ENCODE measurements around the gene ATAT1.

DNA sequence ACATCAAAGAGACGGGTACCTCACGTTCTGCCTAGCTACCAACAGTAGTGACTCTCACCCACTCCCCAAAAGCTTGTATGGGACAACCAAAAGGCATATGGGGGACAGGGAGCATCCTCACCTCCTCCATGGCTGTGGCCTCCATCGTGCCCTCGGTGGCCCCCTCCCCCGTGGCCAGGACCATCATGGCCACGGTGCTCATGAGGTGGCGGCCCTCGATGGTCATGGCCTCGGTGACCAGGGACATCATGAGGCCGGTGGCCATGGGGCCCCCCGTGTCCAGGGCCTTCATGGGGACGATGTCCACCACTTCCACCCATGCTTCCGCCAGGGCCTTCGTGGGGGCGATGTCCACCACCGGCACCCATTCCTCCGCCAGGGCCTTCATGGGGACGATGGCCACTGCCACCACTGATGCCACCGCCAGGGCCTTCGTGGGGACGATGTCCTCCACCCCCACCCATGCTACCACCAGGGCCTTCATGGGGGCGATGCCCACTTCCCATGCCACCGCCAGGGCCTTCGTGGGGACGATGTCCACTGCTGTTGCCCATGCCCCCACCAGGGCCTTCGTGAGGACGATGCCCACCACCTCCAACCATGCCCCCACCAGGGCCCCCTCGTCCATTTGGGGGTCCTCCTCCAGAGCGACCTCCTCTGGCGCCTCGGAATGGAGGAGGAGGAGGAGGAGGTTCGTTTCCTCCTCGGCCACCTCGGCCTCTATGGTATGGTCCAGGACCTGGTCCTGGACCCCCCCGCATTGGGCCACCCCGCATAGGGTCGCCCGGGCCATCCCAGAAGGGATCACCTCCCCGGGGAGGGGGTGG, 24.6 kb upstream of the ATAT1 start:
- TF ChIP-seq, protein P1, sequence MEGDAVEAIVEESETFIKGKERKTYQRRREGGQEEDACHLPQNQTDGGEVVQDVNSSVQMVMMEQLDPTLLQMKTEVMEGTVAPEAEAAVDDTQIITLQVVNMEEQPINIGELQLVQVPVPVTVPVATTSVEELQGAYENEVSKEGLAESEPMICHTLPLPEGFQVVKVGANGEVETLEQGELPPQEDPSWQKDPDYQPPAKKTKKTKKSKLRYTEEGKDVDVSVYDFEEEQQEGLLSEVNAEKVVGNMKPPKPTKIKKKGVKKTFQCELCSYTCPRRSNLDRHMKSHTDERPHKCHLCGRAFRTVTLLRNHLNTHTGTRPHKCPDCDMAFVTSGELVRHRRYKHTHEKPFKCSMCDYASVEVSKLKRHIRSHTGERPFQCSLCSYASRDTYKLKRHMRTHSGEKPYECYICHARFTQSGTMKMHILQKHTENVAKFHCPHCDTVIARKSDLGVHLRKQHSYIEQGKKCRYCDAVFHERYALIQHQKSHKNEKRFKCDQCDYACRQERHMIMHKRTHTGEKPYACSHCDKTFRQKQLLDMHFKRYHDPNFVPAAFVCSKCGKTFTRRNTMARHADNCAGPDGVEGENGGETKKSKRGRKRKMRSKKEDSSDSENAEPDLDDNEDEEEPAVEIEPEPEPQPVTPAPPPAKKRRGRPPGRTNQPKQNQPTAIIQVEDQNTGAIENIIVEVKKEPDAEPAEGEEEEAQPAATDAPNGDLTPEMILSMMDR (IDR thresholded peaks at IDR 0.05): no peak
- TF ChIP-seq POLR2AphosphoS5 (IDR thresholded peaks at IDR 0.05; ENCODE audit: low read depth, low read length) (no peak; the same call in 1 of the 2 replicates), TCF7L2 (IDR thresholded peaks at IDR 0.05; ENCODE audit: low read depth, low read length) (0 out of 2 replicates have a peak, but pooled peaks have one; percentile 15)
- TF ChIP-seq, protein P2, sequence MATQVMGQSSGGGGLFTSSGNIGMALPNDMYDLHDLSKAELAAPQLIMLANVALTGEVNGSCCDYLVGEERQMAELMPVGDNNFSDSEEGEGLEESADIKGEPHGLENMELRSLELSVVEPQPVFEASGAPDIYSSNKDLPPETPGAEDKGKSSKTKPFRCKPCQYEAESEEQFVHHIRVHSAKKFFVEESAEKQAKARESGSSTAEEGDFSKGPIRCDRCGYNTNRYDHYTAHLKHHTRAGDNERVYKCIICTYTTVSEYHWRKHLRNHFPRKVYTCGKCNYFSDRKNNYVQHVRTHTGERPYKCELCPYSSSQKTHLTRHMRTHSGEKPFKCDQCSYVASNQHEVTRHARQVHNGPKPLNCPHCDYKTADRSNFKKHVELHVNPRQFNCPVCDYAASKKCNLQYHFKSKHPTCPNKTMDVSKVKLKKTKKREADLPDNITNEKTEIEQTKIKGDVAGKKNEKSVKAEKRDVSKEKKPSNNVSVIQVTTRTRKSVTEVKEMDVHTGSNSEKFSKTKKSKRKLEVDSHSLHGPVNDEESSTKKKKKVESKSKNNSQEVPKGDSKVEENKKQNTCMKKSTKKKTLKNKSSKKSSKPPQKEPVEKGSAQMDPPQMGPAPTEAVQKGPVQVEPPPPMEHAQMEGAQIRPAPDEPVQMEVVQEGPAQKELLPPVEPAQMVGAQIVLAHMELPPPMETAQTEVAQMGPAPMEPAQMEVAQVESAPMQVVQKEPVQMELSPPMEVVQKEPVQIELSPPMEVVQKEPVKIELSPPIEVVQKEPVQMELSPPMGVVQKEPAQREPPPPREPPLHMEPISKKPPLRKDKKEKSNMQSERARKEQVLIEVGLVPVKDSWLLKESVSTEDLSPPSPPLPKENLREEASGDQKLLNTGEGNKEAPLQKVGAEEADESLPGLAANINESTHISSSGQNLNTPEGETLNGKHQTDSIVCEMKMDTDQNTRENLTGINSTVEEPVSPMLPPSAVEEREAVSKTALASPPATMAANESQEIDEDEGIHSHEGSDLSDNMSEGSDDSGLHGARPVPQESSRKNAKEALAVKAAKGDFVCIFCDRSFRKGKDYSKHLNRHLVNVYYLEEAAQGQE (IDR thresholded peaks at IDR 0.05; ENCODE audit: insufficient read depth in 1 of 2, low read depth in 2 of 2, low read length in 1 of 2): no peak

Measured in Panc1 (cell line).